ENCODE data around the gene TMEM163. TPM values are rescaled to one million over a fixed set of nuclear protein-coding genes. Genes with fewer than 3 reads are reported as not detected.

TMEM163 gene
- total and polyA plus RNA-seq, 7 donors = 0.28 to 2.6 (median 1.1) TPM; not detected in 1

DNA sequence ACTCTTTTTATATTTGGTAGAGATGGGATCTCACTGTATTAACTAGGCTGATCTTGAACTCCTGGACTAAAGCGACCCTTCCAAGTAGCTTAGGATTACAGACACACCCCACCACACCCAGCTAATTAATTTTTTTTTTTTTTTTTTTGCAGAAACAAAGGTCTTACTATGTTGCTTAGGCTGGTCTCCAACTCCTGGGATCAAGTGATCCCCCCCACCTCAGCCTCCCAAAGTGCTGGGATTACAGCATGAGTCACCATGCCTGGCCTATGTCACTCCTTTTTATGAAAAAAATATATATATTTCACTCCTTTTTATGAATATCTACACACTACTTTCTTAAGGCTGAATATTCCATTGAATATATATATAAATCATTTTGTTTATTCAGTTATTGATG lies 302.2 kb downstream of the TMEM163 start:
- TF ChIP-seq CTCF (IDR thresholded peaks at IDR 0.05) = no peak
- no peak for TF ChIP-seq POLR2AphosphoS5 (IDR thresholded peaks at IDR 0.05)
- no peak for TF ChIP-seq EP300 (IDR thresholded peaks at IDR 0.05)
- TF ChIP-seq POLR2A (IDR thresholded peaks at IDR 0.05) = no peak
- H3K27ac ChIP-seq = no peak overlapping the region
- intact Hi-C loops (cut with DNase I) = no loop called here
- 46 to 84% methylated on average over 1 of the region's 1 CpG for WGBS, 2 donors
- no peaks in the 10 kb centered on the region for H3K27me3 ChIP-seq
- no peaks in the 10 kb centered on the region for H3K36me3 ChIP-seq
- no peaks in the 10 kb centered on the region for H3K9me3 ChIP-seq
- peaks cover 0 to 8% (median 4%) of the 10 kb centered on the region in 4 donors for H3K4me1 ChIP-seq
- no peak overlapping the region for H3K4me3 ChIP-seq
- DNase-seq = no peak

DNA sequence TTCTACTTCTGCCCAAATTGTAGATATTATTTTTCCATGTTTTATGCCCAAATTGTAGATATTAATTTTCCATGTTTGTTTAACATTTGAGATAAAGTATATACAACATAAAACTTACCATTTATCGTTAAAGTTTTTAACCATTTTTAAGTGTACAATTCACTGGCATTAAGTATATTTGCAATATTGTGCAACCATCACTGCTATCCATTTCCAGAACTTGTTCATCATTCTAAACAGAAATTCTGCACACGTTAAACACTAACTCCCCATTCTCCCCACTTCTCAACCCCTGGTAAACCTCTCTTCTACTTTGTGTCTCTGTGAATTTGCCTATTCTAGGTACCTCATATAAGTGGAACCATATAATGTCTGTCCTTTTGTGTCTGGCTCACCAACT lies 302.8 kb downstream of the TMEM163 start:
- Histone ChIP-seq H3K4me3 (no peak overlapping the region), H3K9me3 (no peaks in the 10 kb centered on the region), H3K27ac (no peak overlapping the region), H3K4me1 (peaks cover 0 to 13% (median 8%) of the 10 kb centered on the region in 4 donors), H3K27me3 (no peaks in the 10 kb centered on the region), H3K36me3 (no peaks in the 10 kb centered on the region)
- 92 to 95% methylated on average over 2 of the region's 2 CpGs for WGBS, 2 donors
- intact Hi-C loops (cut with DNase I) = no loop called here
- DNase-seq = no peak
- TF ChIP-seq CTCF (IDR thresholded peaks at IDR 0.05) = no peak
- no peak for TF ChIP-seq POLR2AphosphoS5 (IDR thresholded peaks at IDR 0.05)
- TF ChIP-seq EP300 (IDR thresholded peaks at IDR 0.05) = no peak
- TF ChIP-seq POLR2A (IDR thresholded peaks at IDR 0.05) = no peak

DNA sequence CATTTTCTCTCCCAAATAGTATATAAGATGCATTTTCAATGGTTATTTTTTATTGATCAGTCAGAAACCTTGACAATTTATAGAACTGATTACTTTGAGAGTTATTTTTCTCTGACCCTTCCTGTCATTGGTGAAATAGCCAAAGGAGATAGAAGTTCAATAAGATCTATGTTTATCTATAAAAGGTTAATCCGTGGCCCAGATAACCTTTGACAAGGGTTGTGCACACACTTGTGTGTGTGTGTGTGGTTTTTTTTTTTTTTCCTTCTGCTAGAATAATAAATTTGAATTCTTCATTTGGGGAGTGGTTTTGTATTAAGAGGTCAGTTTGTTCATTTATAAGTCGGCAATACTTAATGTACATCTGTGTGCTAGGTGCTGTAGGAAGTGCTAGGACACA lies 304.9 kb downstream of the TMEM163 start:
- TF ChIP-seq POLR2AphosphoS5 (IDR thresholded peaks at IDR 0.05) (no peak), CTCF (IDR thresholded peaks at IDR 0.05) (no peak), POLR2A (IDR thresholded peaks at IDR 0.05) (no peak), EP300 (IDR thresholded peaks at IDR 0.05) (no peak)
- H3K27ac ChIP-seq = no peak overlapping the region
- no peak for DNase-seq
- no peak overlapping the region for H3K4me3 ChIP-seq
- 45 to 81% methylated on average over 2 of the region's 2 CpGs for WGBS, 2 donors
- H3K36me3 ChIP-seq = no peaks in the 10 kb centered on the region
- peaks cover 0 to 21% (median 11%) of the 10 kb centered on the region in 4 donors for H3K4me1 ChIP-seq
- no peaks in the 10 kb centered on the region for H3K9me3 ChIP-seq
- intact Hi-C loops (cut with DNase I) = loop anchor here (2.0 kb wide), 1 partner anchor 169 kb away; no protein-coding TSS in a partner anchor
- no peaks in the 10 kb centered on the region for H3K27me3 ChIP-seq

DNA sequence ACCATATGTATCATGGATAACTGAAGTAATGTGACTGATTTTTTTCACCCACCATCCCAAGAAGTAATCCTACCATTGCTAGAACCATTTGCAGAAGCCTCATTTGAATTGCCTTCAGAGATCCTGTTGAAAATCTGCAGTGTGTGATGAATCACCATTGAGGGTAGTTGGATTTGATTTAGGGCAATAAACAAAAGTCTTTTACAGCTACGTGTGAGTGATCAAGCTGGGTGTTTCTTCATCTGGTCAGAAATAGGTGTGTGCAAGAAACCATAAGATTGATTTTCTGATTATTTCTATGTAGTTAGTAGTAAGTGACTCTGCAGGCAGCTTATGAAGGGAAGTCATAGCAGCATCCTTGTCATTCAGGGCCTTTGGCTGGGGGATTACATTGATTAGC lies 305.4 kb downstream of the TMEM163 start:
- intact Hi-C loops (cut with DNase I) = loop anchor here (2.0 kb wide), 1 partner anchor 169 kb away; no protein-coding TSS in a partner anchor
- no peaks in the 10 kb centered on the region for H3K36me3 ChIP-seq
- H3K27ac ChIP-seq = no peak overlapping the region
- no peaks in the 10 kb centered on the region for H3K27me3 ChIP-seq
- WGBS, 2 donors = 23 to 64% methylated on average over 1 of the region's 1 CpG
- TF ChIP-seq EP300 (IDR thresholded peaks at IDR 0.05) = no peak
- TF ChIP-seq POLR2AphosphoS5 (IDR thresholded peaks at IDR 0.05) = no peak
- no peak for TF ChIP-seq POLR2A (IDR thresholded peaks at IDR 0.05)
- no peak for TF ChIP-seq CTCF (IDR thresholded peaks at IDR 0.05)
- no peak for DNase-seq
- peaks cover 0 to 26% (median 11%) of the 10 kb centered on the region in 4 donors for H3K4me1 ChIP-seq
- H3K9me3 ChIP-seq = no peaks in the 10 kb centered on the region
- H3K4me3 ChIP-seq = no peak overlapping the region

- intact Hi-C loops (cut with DNase I) = loop anchor here (1.0 to 2.0 kb wide), 3 partner anchors 36 to 294 kb away; no protein-coding TSS in a partner anchor
- H3K36me3 ChIP-seq = no peaks in the 10 kb centered on the region
- H3K4me1 ChIP-seq = peaks cover 0 to 28% (median 11%) of the 10 kb centered on the region in 4 donors
- no peaks in the 10 kb centered on the region for H3K9me3 ChIP-seq
- no peak overlapping the region for H3K4me3 ChIP-seq
- no peaks in the 10 kb centered on the region for H3K27me3 ChIP-seq
- H3K27ac ChIP-seq = no peak overlapping the region
- TF ChIP-seq POLR2A (IDR thresholded peaks at IDR 0.05) (no peak), CTCF (IDR thresholded peaks at IDR 0.05) (no peak), EP300 (IDR thresholded peaks at IDR 0.05) (no peak), POLR2AphosphoS5 (IDR thresholded peaks at IDR 0.05) (no peak)
- WGBS, 2 donors = 80 to 91% methylated on average over 8 of the region's 8 CpGs
- DNase-seq = no peak
Measured at GRCh38 chr2:134412639-134412999, 306.2 kb downstream of the TMEM163 start.
